BE2C (cell line): Measurements from ENCODE around the gene NOSTRIN.
A peak's percentile ranks its signal among the peaks of the same experiment; 100 is the strongest.

Source experiments
- DNase-seq: peaks from one replicate; pipeline ENCODE4 v3.0.0-alpha.2; 2020
- H3K27me3 ChIP-seq: fragments of 250-450 bp; sonication (Bioruptor Pico); 2 replicates; pipeline ENCODE4 v1.5.1; 2020; ENCODE audit warnings: mild to moderate bottlenecking
- H3K36me3 ChIP-seq: fragments of 250-450 bp; sonication (Bioruptor Pico); 2 replicates; pipeline ENCODE4 v1.5.1; 2020; ENCODE audit warnings: mild to moderate bottlenecking
- H3K4me1 ChIP-seq: fragments of 250-450 bp; sonication (Bioruptor Pico); 2 replicates; pipeline ENCODE4 v1.5.1; 2020
- H3K4me3 ChIP-seq: 2 replicates; pipeline ENCODE4 v1.5.1; 2011; ENCODE audit warnings: low read depth, low read length
- H3K9me3 ChIP-seq: fragments of 250-450 bp; sonication (Bioruptor Pico); 2 replicates; pipeline ENCODE4 v1.5.1; 2020
- TF ChIP-seq, protein P1 (sequence below): IDR thresholded peaks from 2 replicates; pipeline ENCODE4 v1.5.1; 2012; ENCODE audit warnings: mild to moderate bottlenecking, low read depth, low read length

The NOSTRIN gene

DNA sequence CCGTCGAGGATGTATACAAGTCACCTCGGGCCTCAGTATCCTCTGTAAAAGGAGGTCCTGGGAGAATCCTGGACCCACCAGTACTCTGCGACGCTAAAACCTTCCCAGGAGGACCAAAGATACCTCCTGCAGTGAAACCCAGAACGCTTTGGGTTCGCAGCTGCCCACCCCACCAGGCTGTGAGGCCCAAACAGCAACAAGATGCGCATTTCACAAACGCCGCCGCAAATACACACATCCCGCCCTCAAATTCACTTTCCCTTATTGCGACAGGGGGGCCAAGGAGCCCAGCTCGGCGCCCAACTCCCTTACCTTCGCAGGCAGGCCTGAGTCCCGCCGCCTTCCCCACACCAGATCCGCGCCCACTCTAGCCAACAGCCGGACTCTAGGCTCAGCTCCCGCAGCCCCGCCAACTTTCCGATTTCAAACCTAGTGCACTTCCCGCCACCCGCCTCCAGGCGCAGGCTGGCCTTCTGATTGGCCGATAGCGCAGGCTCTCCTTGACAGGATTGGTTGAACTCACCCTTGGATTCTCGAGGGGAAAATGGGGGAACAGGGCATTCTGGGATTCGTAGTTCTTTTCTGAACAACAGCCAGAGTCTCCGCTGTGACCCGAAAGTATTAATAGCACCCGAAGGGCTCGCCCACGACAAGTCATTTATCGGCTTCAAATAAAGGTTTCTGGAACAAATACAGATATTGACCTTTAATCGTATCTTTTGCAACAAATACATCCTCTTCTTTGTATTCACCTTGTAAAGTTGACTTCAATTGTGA lies 87.8 kb downstream of the NOSTRIN start, which contains the start of gene SPC25:
TSS of gene SPC25 (minus strand) at position 425 of the 777 bp plus-strand sequence. CDS start 911 bp downstream, outside the sequence.
- peak; percentile 88 for DNase-seq
- Histone ChIP-seq H3K9me3 (no peaks in the 10 kb centered on the region), H3K4me1 (no peaks in the 10 kb centered on the region), H3K27me3 (no peaks in the 10 kb centered on the region), H3K36me3 (no peaks in the 10 kb centered on the region; the same call in 1 of the 2 replicates), H3K4me3 (peak within 1 kb of the TSS; percentile 75)
- TF ChIP-seq, protein P1, sequence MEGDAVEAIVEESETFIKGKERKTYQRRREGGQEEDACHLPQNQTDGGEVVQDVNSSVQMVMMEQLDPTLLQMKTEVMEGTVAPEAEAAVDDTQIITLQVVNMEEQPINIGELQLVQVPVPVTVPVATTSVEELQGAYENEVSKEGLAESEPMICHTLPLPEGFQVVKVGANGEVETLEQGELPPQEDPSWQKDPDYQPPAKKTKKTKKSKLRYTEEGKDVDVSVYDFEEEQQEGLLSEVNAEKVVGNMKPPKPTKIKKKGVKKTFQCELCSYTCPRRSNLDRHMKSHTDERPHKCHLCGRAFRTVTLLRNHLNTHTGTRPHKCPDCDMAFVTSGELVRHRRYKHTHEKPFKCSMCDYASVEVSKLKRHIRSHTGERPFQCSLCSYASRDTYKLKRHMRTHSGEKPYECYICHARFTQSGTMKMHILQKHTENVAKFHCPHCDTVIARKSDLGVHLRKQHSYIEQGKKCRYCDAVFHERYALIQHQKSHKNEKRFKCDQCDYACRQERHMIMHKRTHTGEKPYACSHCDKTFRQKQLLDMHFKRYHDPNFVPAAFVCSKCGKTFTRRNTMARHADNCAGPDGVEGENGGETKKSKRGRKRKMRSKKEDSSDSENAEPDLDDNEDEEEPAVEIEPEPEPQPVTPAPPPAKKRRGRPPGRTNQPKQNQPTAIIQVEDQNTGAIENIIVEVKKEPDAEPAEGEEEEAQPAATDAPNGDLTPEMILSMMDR, result no peak

DNA sequence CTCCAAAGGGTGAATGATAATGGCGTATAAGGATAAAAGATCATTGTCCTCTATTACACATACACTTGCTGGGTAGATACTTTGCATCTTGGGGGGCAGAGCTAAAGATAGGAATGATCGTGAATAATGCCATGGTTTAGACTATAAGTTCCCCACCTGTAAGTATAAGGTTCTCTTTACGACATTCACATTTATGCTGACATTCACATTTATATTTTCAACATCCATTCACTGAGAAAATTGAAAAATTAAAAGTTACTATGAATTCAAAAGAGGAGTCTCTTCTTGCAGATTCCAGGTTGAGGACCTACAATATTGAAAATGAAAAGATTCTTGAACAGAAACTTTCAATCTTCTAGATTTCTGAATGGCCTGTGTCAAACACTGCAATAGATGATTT lies 89.9 kb downstream of the NOSTRIN start:
- TF ChIP-seq, protein P1, result no peak

DNA sequence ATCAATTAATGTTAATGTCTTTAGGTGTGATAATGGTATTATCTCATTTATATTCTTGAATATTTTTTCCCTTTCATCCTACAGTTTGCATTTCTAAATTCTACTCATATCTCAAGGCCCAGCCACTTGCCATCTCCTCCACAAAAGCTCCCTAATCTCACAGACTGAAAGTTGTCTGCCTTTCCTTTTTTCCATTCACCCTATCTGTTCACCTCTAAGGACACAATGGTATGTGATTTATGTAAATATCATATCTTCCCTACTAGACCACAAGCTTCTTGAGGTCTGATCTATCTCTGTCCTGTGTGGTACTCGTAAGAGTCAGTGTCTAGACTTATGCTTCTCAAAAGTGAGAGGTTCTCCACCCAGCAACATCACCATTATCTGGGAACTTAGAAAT lies 91.7 kb downstream of the NOSTRIN start:
- Histone ChIP-seq H3K9me3 (no peaks in the 10 kb centered on the region), H3K27me3 (no peaks in the 10 kb centered on the region), H3K4me1 (no peaks in the 10 kb centered on the region), H3K4me3 (no peak overlapping the region), H3K36me3 (no peaks in the 10 kb centered on the region)
- TF ChIP-seq, protein P1, result no peak
- DNase-seq, result no peak

More for the DNA sequence above, 89.9 kb downstream of the NOSTRIN start:
- DNase-seq, result no peak
- Histone ChIP-seq H3K4me1 (no peaks in the 10 kb centered on the region), H3K9me3 (no peaks in the 10 kb centered on the region), H3K27me3 (no peaks in the 10 kb centered on the region), H3K4me3 (no peak overlapping the region), H3K36me3 (no peaks in the 10 kb centered on the region; the same call in 1 of the 2 replicates)

DNA sequence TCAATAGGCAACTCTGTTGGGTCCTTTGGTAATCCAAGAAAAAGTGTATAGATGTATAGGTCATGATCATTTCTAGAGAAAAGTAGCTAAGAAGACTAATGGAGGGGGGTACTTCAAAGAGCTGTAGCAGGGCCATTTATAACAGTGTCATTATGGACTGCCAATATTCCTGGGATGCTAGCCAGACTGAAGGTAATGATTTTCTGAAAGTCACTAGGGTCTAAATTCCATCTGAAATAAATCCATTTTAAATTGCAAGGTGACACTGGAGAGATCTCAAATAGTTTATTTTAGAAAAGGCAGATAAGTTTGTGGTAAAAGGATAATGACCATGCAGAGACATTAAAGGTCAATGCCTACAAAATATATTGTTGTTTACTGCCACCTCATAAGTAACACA lies 92.3 kb downstream of the NOSTRIN start:
- DNase-seq, result no peak
- no peaks in the 10 kb centered on the region for H3K9me3 ChIP-seq
- no peaks in the 10 kb centered on the region for H3K27me3 ChIP-seq
- H3K4me1 ChIP-seq, result no peaks in the 10 kb centered on the region
- no peaks in the 10 kb centered on the region for H3K36me3 ChIP-seq
- no peak overlapping the region for H3K4me3 ChIP-seq
- TF ChIP-seq, protein P1, result no peak

DNA sequence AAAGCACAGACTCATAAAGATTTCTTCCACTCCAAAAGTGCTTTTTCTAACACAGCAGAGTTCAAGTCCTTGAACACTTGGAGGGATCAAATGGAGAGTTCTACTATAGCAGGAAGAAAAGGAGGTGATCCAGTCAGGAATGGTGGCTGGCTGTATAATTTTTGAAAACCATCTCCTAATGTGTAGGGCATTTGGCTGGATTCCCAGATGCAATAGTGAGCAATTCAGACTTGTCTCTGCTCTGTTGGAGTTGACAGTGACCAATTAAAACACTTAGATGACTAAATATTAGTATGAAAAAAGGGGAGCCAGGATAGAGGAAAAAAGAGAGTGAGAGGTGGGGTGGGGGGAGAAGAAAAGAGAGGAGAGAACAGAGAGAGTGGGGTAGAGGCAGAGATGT lies 93.3 kb downstream of the NOSTRIN start:
- H3K36me3 ChIP-seq, result no peaks in the 10 kb centered on the region
- H3K4me1 ChIP-seq, result no peaks in the 10 kb centered on the region
- DNase-seq, result peak; percentile 13
- TF ChIP-seq, protein P1, result no peak
- no peak overlapping the region for H3K4me3 ChIP-seq
- no peaks in the 10 kb centered on the region for H3K9me3 ChIP-seq
- H3K27me3 ChIP-seq, result no peaks in the 10 kb centered on the region

DNA sequence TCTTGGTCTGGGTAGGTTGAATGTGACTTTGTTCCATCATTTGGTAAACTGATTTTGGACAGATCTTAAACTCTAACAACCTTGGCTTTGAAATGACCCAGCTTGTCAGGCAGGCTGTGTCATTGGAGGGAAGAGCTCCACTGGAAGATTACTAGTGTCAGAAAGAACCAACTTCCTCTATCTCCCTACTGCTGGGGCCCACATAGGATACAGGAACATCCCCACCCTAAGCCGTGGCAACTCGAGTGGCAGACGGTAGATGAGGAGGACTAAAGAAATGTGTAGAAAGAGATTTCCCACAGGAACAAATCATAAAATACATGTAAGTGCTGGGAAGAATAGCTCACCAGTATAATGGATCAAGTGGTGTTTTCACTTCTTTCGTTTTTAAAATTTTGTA lies 94.3 kb downstream of the NOSTRIN start:
- TF ChIP-seq, protein P1, result no peak
- no peak for DNase-seq
- no peak overlapping the region for H3K4me3 ChIP-seq
- no peaks in the 10 kb centered on the region for H3K36me3 ChIP-seq
- no peaks in the 10 kb centered on the region for H3K9me3 ChIP-seq
- H3K27me3 ChIP-seq, result no peaks in the 10 kb centered on the region
- H3K4me1 ChIP-seq, result no peaks in the 10 kb centered on the region
